Fibroblast of pulmonary artery (primary cell): ENCODE results near the gene MCM9.
A peak's percentile ranks its signal among the peaks of the same experiment; 100 is the strongest.

ENCODE experiments used
- DNase-seq: peaks from one replicate; pipeline ENCODE4 v3.0.0-alpha.2; 2010; ENCODE audit warnings: low read depth
- H3K4me3 ChIP-seq: replicated peaks from 2 replicates; pipeline ENCODE4 v1.5.1; 2011; ENCODE audit warnings: low read depth, mild to moderate bottlenecking, control low read depth, low read length, moderate library complexity
- CTCF ChIP-seq: IDR thresholded peaks from 2 replicates; pipeline ENCODE4 v1.5.1; 2011; ENCODE audit warnings: mild to moderate bottlenecking, control low read depth, low read length, inconsistent platforms; ENCODE audit errors: missing control alignments

MCM9 gene

GRCh38 chr6:118905084-118905483 lies 29.9 kb downstream of the MCM9 start:
- no peak for TF ChIP-seq CTCF
- no peak overlapping the region for H3K4me3 ChIP-seq
- no peak for DNase-seq

- DNase-seq = no peak
- H3K4me3 ChIP-seq = no peak overlapping the region
- TF ChIP-seq CTCF = no peak
Observed at GRCh38 chr6:118903691-118904090, 31.3 kb downstream of the MCM9 start.

GRCh38 chr6:118903138-118903537 lies 31.8 kb downstream of the MCM9 start:
- H3K4me3 ChIP-seq = no peak overlapping the region
- TF ChIP-seq CTCF = no peak
- no peak for DNase-seq

GRCh38 chr6:118902726-118903125 lies 32.2 kb downstream of the MCM9 start:
- no peak for TF ChIP-seq CTCF
- DNase-seq = peak; percentile 30
- no peak overlapping the region for H3K4me3 ChIP-seq

GRCh38 chr6:118899948-118900347 lies 35.0 kb downstream of the MCM9 start:
- no peak for TF ChIP-seq CTCF
- no peak for DNase-seq
- no peak overlapping the region for H3K4me3 ChIP-seq

- no peak for DNase-seq
- no peak overlapping the region for H3K4me3 ChIP-seq
- TF ChIP-seq CTCF = no peak
Observed at GRCh38 chr6:118897386-118897785, 37.6 kb downstream of the MCM9 start.

GRCh38 chr6:118896339-118897136 lies 38.4 kb downstream of the MCM9 start:
- peak; percentile 73 for DNase-seq
- peak; percentile 65 for TF ChIP-seq CTCF
- peak overlapping the region; percentile 81 for H3K4me3 ChIP-seq
